G401 (cell line): ENCODE data around the gene GGACT. TPM values are rescaled to one million over a fixed set of nuclear protein-coding genes. Genes with fewer than 3 reads are reported as not detected.
A peak's percentile ranks its signal among the peaks of the same experiment; 100 is the strongest.
"Not testable (repeated sequence)": the region's sequence is repeated elsewhere in the genome, so short reads cannot be mapped to it uniquely, and the experiment has no call there.

Source experiments
- DNase-seq: peaks from one replicate; pipeline ENCODE4 v3.0.0-alpha.2; 2015; ENCODE audit warnings: low spot score
- in situ Hi-C: cut with HindIII; loops from 2 replicates; pipeline ENCODE4 v1.10.0; 2016; ENCODE audit warnings: low sequenced_read_pairs, mixed read lengths
- total RNA-seq: library from RNA; depleted of rRNA; stranded (reverse); fragments of >200 nt; shearing (Covaris generic); gene quantifications from 2 replicates; pipeline ENCODE4 v1.2.3, GENCODE V29; 2014

Gene GGACT
- total RNA-seq, 1 experiment from 2014 or later, result 11.4 TPM

- in situ Hi-C loops, result no loop called here
- DNase-seq, result no peak
These were observed 53.7 kb downstream of the GGACT start for GRCh38 chr13:100534911-100535310.

GRCh38 chr13:100534147-100534843, 54.3 kb downstream of the GGACT start:
- DNase-seq, result no peak
- in situ Hi-C loops, result no loop called here

DNA sequence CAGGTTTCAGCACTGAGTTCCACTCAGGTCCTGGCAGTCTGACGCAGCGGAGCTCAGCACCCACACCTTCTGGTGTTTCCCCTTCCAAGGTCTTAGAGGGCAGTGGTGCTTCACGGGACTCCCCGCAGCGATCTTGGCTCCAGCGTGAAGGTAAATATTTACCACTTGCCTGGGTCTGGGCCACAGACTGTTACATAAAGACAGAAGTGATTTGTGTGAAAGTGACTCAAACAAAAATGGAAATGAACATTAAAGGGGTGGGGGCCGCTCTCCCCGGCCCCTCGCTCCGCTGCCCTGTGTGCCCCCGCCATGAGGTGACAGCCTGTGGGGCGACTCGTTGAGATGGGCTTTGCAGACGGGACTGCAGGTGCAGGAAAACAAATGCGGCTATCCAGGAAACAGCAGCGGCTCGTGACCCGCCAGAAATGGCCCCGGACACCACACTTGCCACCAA, 55.0 kb downstream of the GGACT start:
- in situ Hi-C loops, result no loop called here

DNA sequence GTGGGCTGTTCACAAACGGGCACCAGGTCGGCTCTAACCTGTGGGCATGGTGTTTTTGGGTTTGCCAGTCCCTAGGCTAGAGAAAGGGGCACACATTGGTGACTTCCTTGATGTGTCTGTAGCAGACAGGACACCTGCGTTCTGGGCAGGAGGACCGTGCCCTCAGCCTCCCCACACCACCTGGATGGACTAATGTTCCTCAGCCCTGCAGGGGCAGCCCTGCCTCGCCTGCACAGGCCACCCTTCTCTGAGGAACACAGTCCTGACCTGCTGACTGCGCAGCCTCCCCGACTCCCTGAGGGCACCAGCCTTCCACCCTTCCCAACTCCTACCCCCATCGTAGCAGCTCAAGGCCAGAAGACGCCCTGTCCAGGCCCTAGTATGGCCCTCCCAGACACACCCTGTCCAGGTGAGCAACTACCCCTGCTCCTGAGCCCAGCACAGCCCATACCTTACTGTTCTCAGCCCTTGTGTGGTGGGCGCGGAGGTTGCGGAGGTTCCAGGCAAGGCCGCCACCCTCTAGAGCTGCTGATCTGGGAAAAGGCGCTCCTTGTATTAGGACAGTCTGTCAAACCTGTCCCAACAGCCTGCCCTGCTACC, 55.7 kb downstream of the GGACT start:
- in situ Hi-C loops, result no loop called here
- no peak for DNase-seq

More for the DNA sequence above, 55.0 kb downstream of the GGACT start:
- DNase-seq, result no peak

DNA sequence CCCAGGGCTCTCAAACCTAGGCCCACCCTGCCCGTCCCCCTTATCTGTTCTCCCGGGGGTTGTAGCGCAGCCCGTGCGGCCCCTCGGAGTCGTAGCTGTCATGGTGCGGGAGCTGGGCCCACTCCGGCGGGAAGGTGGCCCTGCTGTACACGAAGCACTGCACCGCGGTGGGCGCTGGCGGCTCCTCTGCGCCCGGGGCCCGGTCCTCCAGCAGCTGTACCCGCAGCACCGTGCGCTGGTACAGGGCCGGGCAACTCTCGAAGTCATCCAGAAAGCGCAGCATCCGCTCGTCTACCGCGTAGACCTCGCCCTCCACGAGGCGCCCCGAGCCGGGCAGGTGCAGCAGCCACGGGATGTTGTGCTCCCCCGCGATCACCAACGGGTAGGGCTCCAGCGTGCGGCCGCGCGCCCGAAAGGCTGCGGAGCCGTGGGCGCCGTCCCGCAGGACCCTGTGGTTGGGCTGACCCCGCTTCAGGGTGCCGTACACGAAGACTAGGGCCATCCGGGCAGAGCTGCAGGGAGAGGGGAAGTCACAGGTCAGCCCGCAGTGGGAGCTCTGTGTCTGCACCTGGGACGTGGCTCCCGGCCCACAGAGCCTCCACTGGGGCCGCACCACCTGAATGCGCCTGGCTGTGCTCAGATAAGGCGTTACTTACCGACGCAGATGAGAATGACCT, 56.4 kb downstream of the GGACT start:
- no peak for DNase-seq
- in situ Hi-C loops, result no loop called here

GRCh38 chr13:100530671-100531213, 57.8 kb downstream of the GGACT start:
- DNase-seq, result no peak
- in situ Hi-C loops, result no loop called here

DNA sequence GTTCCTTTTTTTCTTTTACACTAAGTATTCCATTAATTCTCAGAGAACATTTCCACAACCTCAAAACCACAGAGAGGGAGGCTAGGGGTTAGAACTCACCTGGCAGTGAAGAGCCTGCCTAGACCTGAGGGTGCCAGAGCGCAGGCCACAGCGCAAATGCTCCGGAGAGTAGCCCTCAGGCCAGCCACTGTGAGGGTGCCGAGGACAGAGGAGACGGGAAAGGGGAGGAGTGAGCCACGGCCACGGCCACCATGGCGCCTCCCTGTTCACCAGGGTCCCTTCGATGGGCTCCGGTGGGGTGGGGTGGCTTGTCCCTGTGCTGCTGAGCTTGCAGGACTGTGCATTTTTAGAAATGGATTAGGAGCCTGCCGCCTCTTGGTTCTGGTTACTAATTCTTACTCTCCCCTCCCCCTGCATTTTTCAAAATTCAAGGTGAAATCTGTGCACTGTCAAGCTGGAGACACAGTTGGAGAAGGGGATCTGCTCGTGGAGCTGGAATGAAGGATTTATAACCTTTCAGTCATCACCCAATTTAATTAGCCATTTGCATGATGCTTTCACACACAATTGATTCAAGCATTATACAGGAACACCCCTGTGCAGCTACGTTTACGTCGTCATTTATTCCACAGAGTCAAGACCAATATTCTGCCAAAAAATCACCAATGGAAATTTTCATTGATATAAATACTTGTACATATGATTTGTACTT, 58.8 kb downstream of the GGACT start:
- in situ Hi-C loops, result no loop called here
- no peak for DNase-seq

DNA sequence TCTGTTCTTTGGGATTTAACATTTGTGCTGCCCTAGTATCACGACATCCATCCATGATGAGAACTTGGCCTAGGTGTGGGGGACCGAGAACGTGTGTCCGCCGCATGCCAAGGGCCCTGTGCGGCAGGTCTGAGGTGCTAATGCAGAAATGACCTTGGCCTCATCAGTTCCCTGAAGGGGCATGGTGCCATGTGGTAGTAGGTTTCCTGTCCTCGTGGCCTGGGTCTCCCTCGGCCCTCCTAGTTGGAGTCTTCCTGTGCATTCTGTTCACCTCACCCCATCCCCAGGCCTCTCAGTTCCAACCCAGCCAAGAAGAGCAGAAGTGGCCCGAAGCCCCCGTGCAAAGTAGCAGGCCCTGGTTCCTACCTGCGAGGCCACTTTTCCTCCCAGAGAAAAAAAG, 59.8 kb downstream of the GGACT start:
- in situ Hi-C loops, result no loop called here
- DNase-seq, result no peak

- DNase-seq, result no peak
- in situ Hi-C loops, result no loop called here
These were observed 60.2 kb downstream of the GGACT start for GRCh38 chr13:100528353-100528752.

DNA sequence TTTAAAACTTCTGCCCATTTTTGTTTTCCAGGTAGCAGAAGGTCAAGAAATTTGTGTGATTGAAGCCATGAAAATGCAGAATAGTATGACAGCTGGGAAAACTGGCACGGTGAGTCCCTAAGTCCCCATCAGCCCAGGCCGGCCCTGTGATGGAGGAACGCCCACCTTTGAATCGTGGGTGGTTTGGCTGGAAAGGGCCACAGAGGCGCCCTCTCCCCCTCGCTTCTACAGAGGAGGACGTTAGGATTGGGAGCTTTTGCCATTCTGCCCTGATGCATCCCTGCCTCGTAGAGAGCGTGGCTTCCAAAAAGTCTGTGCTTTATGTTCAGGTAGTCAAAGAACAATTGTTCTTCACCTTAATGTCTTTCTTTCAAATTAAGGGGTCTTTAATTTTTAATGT, 60.9 kb downstream of the GGACT start:
- in situ Hi-C loops, result no loop called here
- DNase-seq, result peak; percentile 38

DNA sequence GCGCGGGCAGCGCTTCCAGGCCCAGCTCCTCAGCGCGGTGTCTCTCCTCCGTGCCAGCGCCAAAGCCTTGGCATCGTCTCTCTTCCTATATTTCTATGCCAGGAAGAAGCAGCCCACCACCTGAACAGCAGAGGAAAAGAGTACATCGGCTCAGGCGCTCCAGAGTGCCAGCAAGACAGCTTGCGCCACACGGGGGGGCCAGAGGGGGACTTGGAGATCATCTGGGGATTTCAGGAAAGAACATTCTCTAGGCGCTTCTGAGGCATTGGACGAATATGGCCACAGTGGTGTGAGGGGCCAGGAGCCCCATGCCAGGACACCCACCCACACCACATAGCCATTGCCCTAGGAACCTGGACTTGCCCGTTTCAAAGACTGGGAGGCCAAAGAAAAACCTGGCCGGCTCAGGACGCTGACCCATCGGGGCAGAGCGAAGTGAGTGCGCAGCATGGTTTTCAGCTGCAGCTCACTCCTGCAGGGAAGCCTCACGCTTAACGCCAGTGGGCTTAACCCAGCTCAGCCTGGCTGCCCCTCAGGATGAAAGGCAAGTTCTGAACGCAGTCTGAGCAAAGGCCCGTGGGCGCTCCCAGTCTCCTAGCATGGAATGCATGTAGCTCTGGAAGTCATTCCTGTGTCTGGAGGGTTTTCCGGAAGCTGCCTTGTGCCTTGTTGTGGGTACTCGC, 62.1 kb downstream of the GGACT start:
- peak; percentile 89 for DNase-seq
- in situ Hi-C loops, result no loop called here

- in situ Hi-C loops, result no loop called here
- peak; percentile 63 for DNase-seq
These were observed 62.9 kb downstream of the GGACT start for GRCh38 chr13:100525453-100526317.

DNA sequence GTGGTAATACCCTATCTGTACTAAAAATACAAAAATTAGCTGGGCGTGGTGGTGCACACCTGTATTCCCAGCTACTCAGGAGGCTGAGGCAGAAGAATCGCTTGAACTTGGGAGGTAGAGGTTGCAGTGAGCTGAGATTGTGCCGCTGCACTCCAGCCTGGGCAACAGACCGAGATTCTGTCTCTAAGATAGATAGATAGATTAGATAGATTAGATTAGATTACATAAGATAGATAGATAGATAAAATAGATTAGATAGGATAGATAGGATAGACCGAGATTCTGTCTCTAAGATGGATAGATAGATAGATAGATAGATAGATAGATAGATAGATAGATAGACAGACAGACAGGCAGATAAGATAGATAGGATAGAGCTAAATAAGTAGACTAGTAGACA, 63.9 kb downstream of the GGACT start:
- in situ Hi-C loops, DNase-seq: not testable (repeated sequence)

- no peak for DNase-seq
- in situ Hi-C loops, result no loop called here
These were observed 64.6 kb downstream of the GGACT start for GRCh38 chr13:100523981-100524386.

DNA sequence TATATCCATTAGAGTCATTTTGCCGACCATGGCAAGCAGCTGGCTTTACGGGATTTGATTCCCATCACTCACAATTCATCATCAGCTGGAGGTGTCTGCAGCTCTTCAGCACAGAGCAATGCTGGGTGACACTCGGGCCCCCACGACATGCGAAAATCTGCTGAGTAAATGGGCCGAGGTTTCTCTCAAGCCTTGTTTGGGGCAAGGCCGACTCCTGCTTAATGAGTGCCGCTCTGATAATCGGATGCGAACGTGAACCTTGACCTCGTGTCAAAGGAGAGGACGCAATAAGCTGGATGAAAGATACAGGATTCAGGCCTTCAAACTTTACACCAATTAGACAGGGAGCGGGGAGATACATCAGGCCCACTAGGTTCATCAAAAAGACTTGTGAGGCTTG, 65.2 kb downstream of the GGACT start:
- in situ Hi-C loops, result no loop called here
- no peak for DNase-seq

DNA sequence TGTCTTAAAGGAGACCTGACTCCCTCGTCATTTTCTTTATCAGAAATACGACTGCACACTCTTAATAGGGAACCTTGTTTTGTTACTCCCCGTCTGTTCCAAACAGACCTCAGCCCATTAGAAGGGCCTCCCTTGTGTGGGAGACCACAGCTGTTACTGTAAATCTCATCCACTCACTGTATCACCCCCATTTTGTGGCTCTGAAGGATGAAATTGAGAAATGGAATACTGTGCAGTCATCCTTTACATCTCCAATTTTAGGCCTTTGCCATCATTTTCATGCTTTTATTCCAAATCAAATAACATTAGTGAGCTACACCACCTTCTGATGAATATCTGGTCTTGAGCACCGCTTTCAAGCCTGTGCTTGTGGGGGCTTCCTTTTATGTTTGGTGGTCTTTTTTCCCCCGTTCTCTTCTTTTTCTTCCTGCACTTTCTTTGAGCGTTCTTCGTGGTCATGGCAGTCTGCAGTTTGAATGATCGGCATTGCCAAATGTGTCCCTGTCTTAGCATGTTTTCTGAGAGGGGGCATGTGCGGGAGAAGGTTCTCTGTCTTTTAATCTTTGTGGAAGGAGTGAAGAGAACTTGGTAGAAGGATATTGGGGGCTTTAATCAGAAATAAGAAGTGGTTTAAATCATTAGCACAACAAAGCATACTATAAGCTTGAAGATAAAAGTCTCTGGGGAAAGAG, 65.8 kb downstream of the GGACT start:
- in situ Hi-C loops, result no loop called here
- no peak for DNase-seq

DNA sequence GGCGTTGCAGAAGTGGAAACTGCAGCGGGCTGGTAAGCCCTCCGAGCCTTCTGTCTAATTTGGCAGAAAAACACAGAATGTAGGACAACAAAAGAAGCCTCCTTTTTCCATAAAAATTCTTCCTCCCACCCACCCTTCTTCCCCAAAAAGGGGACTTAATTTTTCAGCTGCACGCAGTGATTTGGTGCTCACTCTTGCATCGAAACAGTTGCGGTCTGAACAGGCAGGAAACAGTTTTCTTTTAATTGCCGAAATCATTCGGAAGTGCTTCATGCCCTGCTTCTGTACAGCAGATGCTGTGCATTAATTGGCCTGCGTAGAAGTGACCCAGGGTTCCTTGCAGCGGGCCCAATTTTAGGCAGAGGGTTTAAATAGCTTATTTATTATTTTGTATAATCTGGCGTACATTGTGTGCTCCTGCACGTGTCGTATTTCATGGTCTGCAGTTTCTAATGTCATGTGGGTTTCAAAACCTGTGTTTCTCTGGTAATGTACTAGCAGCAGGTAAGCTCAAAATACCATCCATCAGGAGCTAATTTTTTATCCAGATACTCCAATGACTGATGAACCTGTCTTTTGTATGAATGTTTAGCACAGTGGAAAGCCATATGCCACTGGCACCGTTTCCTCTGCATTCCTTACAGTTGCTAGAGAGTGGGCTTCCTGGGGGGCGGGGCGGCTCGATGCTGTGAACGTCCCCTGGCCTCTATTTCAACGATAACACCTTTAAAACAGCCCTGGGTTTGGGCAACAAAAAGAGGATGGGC, 66.6 kb downstream of the GGACT start:
- in situ Hi-C loops, result no loop called here
- peak; percentile 73 for DNase-seq
